Measurements from ENCODE around the gene MACROD1. TPM values are rescaled to one million over a fixed set of nuclear protein-coding genes. Genes with fewer than 3 reads are reported as not detected.
A peak's percentile ranks its signal among the peaks of the same experiment; 100 is the strongest.

The MACROD1 gene
- total RNA-seq, 2 experiments from 2014 or later, result 6.0 to 6.3 TPM

- no peak overlapping the region for H3K4me3 Mint-ChIP-seq
Measured at GRCh38 chr11:64209563-64209843, 43.6 kb upstream of the MACROD1 start.

GRCh38 chr11:64208796-64209562, 43.1 kb upstream of the MACROD1 start:
- intact Hi-C loops (cut with DNase I, micrococcal nuclease), result loop anchor here (5.0 kb wide), 1 partner anchor 33 kb away; the partner anchor contains the start of gene FKBP2 (in 2 of the 2)
- POLR2A ChIA-PET, result interaction anchor here (0.7 to 7.1 kb wide), 11 partner anchors 16 to 109 kb away, joined by 3 to 116 read pairs (median 64); partner anchors contain the start of genes CATSPERZ, DNAJC4, ESRRA and NUDT22
- H3K4me1 ChIP-seq (ENCODE audit: insufficient read depth, low read length), result peaks cover 61% of the 10 kb centered on the region

More at GRCh38 chr11:64209563-64209843, 43.6 kb upstream of the MACROD1 start:
- H3K9me3 ChIP-seq (ENCODE audit: control insufficient read depth in 1 of 2, insufficient read depth in 1 of 2, low read length in 2 of 2), result no peaks in the 10 kb centered on the region
- H3K4me1 Mint-ChIP-seq (ENCODE audit: low read depth), result peaks cover 38% of the 10 kb centered on the region
- H3K27me3 ChIP-seq (ENCODE audit: control insufficient read depth in 1 of 2, insufficient read depth in 2 of 2, low read length in 2 of 2), result no peaks in the 10 kb centered on the region
- intact Hi-C loops (cut with DNase I, micrococcal nuclease), result loop anchor here (5.0 kb wide), 1 partner anchor 33 kb away; the partner anchor contains the start of gene FKBP2 (in 2 of the 2)
- peaks cover 71% of the 10 kb centered on the region for H3K36me3 Mint-ChIP-seq (ENCODE audit: low read depth)
- ATAC-seq (ENCODE audit: poor library complexity) (no peak), DNase-seq (no peak)
- H3K27me3 Mint-ChIP-seq, result no peaks in the 10 kb centered on the region
- ChIA-PET POLR2A (interaction anchor here (0.7 to 7.1 kb wide), 6 partner anchors 15 to 60 kb away, joined by 3 to 116 read pairs (median 18); partner anchors contain the start of genes DNAJC4, FKBP2, NUDT22 and STIP1), CTCF (no interaction called here)
- peak overlapping the region; percentile 93 for H3K27ac Mint-ChIP-seq
- no peak overlapping the region for H3K4me3 ChIP-seq (ENCODE audit: low read length)
- H3K4me1 ChIP-seq (ENCODE audit: insufficient read depth, low read length), result peaks cover 56% of the 10 kb centered on the region
- peaks cover 49% of the 10 kb centered on the region for H3K36me3 ChIP-seq (ENCODE audit: insufficient read depth, low read length)
- H3K27ac ChIP-seq (ENCODE audit: low read depth in 1 of 2, low read length in 2 of 2), result no peak overlapping the region
- TF ChIP-seq CTCF (IDR thresholded peaks at IDR 0.05), result no peak
- no peaks in the 10 kb centered on the region for H3K9me3 Mint-ChIP-seq

More at GRCh38 chr11:64208796-64209562, 43.1 kb upstream of the MACROD1 start:
- Mint-ChIP-seq H3K4me3 (peak overlapping the region; percentile 56), H3K9me3 (no peaks in the 10 kb centered on the region), H3K27me3 (no peaks in the 10 kb centered on the region), H3K27ac (peak overlapping the region; percentile 93), H3K4me1 (ENCODE audit: low read depth) (peaks cover 43% of the 10 kb centered on the region), H3K36me3 (ENCODE audit: low read depth) (peaks cover 71% of the 10 kb centered on the region)
- Histone ChIP-seq H3K4me3 (ENCODE audit: low read length) (peak overlapping the region; percentile 100), H3K27me3 (ENCODE audit: control insufficient read depth in 1 of 2, insufficient read depth in 2 of 2, low read length in 2 of 2) (no peaks in the 10 kb centered on the region), H3K9me3 (ENCODE audit: control insufficient read depth in 1 of 2, insufficient read depth in 1 of 2, low read length in 2 of 2) (no peaks in the 10 kb centered on the region), H3K27ac (ENCODE audit: low read depth in 1 of 2, low read length in 2 of 2) (peak overlapping the region; percentile 86 to 90), H3K36me3 (ENCODE audit: insufficient read depth, low read length) (peaks cover 50% of the 10 kb centered on the region)
- DNase-seq, result no peak
- no peak for TF ChIP-seq CTCF (IDR thresholded peaks at IDR 0.05)
- no peak for ATAC-seq (ENCODE audit: poor library complexity)
- CTCF ChIA-PET, result interaction anchor here (5.4 kb wide), 1 partner anchor 94 kb away, joined by 123 read pairs; the partner anchor contains the start of genes CATSPERZ and ESRRA
